ENCODE data around the gene COL4A6. TPM values are rescaled to one million over a fixed set of nuclear protein-coding genes. Genes with fewer than 3 reads are reported as not detected.
A peak's percentile ranks its signal among the peaks of the same experiment; 100 is the strongest.
"Not testable (repeated sequence)": the region's sequence is repeated elsewhere in the genome, so short reads cannot be mapped to it uniquely, and the experiment has no call there.

Gene COL4A6
- 1 to 10 TPM in 10 of 12 donors, not detected in 2; 1.1 to 5.3 (median 2.1) TPM for polyA plus RNA-seq (ENCODE audit: insufficient read length in 12 of 12)
- long read RNA-seq, donor 1, result 0 reads
- long read RNA-seq, donor 2, result 0 reads
- long read RNA-seq, donor 3, result 0 reads
- long read RNA-seq, donor 4, result 0 reads
- long read RNA-seq, donor 5, result 0 reads
- long read RNA-seq, donor 6, result 0 reads
- long read RNA-seq, donor 7, result 0 reads
- long read RNA-seq, donor 8, result 0 reads
- long read RNA-seq, donor 9, result 0 reads
- long read RNA-seq, donor 10, result 0 reads
- long read RNA-seq, donor 11, result 0 reads

DNA sequence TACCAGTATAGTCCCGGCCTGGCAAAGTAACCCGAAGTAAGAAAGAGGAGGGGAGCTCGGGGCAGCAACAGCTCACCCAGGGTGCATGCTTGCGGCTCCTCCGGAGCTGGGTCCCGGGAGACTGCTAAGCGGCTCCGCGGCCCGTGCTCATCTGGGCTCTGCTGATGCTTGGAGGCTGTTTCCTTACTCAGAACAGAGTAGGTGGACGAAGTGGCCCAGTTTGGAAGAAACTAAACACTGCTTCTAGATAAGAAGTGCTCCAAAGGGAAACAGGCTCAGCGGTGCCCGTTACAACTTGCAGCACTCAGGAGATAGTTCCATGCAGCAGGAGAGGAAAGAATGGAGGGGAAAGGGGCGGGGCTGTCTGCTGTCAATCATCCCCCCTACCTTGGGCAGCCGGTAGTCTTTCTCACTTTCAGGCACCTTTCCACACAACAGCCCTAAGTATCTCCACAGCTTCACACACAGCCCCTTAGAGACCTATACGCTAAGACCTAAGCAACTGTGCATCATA, at the start of gene COL4A6:
TSS of gene COL4A6 (minus strand) at position 313 of the 514 bp plus-strand sequence. CDS start at position 87, 226 bp downstream.
- no peak for DNase-seq

DNA sequence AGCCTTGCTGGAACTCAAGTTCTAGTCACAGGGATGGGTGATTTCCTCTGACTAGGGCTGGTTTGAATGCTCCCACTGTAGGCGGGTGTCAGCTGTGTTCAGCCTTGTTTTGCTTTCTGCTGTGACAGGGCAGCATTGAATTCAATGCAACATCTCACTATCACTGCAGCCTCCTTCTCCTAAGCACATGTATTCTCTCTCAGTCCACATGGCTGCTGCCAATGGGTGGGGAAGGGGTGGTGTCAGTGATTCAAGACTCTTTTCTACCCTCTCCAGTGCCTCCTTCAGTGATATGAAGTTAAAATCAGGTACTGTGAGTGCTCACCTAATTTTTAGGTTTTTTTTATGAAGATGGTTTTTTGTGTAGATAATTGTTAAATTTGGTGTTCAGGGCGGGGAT, 47.7 kb upstream of the COL4A6 start:
- no peak for DNase-seq

DNA sequence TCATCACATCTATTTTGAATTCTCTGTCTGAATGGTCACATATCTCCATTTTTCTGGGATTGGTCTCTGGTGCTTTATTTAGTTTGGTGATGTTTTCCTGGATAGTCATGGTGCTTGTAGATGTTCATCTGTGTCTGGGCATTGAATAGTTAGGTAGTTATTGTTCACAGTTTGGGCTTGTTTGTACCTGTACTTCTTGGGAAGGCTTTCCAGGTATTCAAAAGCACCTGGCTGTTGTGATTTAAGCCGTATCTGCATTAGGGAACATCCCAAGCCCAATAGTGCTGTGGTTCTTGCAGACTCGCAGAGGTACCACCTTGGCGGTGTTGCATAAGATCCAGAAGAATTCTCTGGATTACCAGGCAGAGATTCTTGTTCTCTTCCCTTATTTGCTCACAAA, 46.0 kb upstream of the COL4A6 start:
- DNase-seq, result no peak

GRCh38 chrX:108481528-108481927, 43.3 kb upstream of the COL4A6 start:
- DNase-seq, result not testable (repeated sequence)

- DNase-seq, result no peak
Observed at GRCh38 chrX:108473979-108474378, 35.8 kb upstream of the COL4A6 start.

- no peak for DNase-seq
Observed at GRCh38 chrX:108468486-108468885, 30.3 kb upstream of the COL4A6 start.

GRCh38 chrX:108464604-108465003, 26.4 kb upstream of the COL4A6 start:
- DNase-seq, result no peak

DNA sequence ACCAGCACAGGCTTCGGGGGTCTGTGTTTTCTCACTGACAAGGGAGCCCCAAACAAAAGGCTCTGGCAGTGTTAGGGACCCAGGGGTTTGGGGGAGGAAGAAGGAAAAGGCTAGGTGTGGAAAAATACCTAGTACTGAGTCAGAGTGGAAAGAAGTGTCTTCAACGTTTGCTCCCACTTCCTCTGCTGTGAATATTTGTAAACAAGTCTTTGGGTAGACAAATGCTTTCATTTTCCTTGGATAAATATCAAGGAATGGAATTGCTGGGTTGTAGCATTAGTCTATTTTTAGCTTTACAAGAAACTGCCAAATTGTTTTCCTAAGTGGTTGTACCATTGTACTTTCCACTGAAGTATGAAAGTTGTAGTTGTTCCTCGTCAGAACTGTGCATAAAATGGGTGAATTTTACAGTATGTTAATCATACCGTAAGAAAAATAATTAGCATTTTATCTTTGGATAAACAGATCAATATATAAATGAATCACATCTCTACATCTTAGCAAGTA, 18.8 kb upstream of the COL4A6 start:
- no peak for DNase-seq

DNA sequence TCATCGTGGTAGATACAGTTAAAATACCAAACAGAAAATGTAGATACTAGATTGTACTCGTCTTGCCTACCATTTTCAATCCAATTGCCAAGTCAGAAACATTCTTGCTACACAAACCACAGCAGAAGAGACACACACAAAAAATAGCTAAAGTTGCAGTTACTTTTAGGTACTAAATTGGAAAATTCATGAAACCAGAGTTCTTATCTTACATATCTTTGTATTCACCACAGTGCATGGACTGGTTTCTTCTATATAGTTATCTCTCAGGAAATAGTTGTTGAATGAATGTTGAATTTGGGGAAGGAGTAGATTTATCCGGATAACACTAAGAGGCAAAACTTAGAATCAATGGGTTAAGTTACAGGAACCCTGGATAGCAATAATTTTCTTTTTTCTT, 15.6 kb upstream of the COL4A6 start:
- DNase-seq, result no peak

DNA sequence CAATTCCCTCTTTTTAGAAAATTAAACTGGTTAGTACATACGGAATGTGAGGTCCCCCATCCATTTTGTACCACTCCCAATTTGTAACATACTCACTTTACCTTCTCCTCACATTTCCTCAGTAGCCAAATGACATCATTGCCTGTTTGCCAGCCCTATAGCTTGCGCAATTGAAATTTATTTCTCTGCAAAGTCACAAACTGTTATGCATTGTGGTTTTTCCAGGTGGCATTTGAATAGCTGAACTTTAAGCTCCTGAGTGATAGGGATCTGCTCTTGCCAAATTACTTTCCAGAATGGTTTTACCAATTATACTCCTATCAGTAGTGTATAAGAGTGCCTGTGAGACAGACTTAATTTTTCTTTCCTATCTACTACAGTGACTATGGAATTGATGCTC, 9.1 kb upstream of the COL4A6 start:
- no peak for DNase-seq

GRCh38 chrX:108442901-108443464, 4.8 kb upstream of the COL4A6 start:
- no peak for DNase-seq

- peak; percentile 16 for DNase-seq
Observed at GRCh38 chrX:108439961-108440696, 1.9 kb upstream of the COL4A6 start.

DNA sequence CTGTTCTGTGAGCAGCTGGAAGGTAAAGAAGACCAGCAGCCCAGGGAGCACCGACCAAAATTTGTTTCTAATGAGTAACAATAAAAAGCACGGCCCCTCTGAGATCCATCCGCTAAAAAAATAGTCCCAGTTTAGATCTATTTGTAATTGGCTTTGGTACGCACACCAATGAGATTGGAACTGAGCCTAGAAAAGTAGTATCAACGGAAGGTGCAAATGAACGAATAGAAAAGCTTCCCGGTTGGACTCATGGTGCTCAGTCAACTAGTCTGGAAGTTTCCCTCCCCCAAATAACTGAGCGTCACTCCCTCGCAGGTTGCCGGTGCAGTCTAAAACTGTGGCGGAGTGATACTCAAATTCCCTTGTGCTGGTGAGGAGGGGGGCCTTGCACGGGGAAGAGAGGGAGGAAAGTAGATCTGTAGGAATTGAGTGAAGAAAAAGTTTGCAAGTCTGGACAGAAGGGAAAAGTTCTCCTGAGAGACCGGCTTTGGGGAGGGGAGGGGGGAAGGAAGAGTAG, 1.3 kb upstream of the COL4A6 start, which contains the start of gene COL4A5:
TSS of gene COL4A5 (plus strand) at position 413 of the 517 bp plus-strand sequence. CDS start 288 bp downstream, outside the sequence.
- peak; percentile 43 for DNase-seq

DNA sequence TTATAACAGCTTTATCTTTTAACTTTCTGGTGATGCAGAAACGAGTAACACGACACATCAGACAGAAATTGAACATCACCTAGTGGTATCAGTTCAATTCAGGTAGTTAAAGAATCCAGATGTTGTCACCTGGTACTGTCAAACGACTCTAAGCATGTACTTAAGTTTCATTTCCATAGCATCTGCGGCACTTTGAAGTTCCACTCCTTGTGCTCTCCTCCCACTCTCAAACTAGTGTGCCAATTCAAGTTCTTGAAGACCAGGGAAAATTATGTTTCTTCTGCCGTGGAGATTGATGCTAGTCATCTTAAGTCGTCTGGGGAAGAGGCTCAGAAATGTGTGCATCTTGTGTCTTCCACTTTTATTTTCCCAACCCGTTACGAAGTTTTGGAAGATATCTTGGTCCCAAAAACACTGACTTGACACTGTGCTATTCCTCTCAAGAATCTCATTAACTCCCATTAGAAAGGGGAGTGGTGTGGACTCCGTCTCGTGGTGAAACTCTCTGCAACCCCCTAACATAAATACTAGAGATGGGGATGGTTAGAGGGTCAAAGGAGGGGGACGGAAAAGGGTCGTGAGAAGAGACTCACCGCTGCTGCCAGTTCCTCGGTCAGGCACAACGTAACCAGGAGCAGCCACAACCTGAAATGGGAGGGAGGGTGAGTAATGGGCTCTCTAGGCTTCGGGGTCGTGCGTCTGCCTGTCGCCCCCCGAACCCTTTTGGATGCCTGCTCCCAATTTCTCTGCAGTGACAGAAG, 693 bp downstream of the COL4A6 start:
- no peak for DNase-seq

DNA sequence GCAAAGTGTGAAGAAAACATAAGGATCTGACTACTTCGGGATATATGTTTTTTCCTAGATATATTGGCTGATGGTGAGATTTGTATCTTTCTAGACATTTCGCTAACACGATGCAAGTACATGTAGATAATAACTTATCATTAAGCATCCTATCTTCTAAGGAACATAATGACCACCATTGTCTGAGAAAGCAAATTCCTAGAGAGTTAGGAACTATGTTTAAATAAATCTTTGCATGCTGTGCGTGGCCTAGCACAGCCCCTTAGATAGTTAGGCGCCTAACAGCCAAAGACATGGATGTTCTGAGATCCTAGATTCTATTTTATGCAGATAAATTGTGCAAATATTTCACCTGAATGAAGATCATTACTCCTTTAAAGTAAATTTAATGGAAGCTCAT, 3.0 kb downstream of the COL4A6 start:
- DNase-seq, result no peak

DNA sequence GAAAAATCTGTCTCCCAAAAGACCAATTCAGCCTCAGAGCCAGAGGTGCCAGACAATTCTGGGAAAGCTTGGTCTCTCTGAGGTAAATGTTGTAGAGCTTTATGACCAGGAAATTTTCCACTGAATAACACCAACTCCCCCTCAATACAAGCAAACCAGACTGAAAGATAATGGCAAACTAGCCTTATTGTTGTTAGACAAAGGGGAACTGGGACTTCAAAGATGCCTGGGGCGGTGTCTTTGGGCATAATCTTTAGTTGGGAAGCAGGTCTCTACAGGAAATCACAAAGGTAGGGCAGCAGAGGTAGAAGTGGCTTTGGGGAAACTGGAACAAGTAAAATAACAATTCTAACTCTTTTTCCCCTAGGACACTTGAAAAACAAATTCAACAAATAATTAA, 12.0 kb downstream of the COL4A6 start:
- no peak for DNase-seq

- DNase-seq, result no peak
Observed at GRCh38 chrX:108420481-108420880, 17.7 kb downstream of the COL4A6 start.

- DNase-seq, result no peak
Observed at GRCh38 chrX:108419401-108419800, 18.8 kb downstream of the COL4A6 start.

GRCh38 chrX:108417257-108417656, 21.0 kb downstream of the COL4A6 start:
- DNase-seq, result no peak

- no peak for DNase-seq
Observed at GRCh38 chrX:108415891-108416290, 22.3 kb downstream of the COL4A6 start.

DNA sequence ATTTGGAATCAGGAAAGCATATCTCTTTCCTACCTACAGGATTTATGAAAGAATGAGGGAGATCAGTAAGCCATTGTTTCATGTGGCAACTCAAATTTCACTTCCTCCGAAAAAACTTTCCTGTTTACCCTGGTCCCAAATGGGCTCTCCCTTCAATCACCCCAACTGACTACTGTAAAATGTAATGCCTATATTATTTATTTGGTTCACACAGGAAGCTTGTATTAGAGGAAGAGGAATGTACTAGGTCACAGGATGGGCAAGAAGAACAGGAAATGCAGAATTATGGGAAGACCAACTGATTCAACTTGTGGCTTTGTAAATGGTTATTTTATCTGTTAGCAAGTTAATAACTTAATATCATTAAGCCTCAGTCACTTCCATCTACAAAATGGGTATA, 23.1 kb downstream of the COL4A6 start:
- DNase-seq, result no peak

GRCh38 chrX:108412783-108413182, 25.4 kb downstream of the COL4A6 start:
- no peak for DNase-seq

Measured in muscle of arm (tissue), 14 donors.